ENCODE measurements around the gene DDX21. TPM values are rescaled to one million over a fixed set of nuclear protein-coding genes. Genes with fewer than 3 reads are reported as not detected.
A peak's percentile ranks its signal among the peaks of the same experiment; 100 is the strongest.

DDX21 gene
- total and polyA plus RNA-seq, 2 of the 13 experiments (the other 11 are each of a cell fraction or from before 2014, with no cell fraction given): 52.5 to 147 TPM

DNA sequence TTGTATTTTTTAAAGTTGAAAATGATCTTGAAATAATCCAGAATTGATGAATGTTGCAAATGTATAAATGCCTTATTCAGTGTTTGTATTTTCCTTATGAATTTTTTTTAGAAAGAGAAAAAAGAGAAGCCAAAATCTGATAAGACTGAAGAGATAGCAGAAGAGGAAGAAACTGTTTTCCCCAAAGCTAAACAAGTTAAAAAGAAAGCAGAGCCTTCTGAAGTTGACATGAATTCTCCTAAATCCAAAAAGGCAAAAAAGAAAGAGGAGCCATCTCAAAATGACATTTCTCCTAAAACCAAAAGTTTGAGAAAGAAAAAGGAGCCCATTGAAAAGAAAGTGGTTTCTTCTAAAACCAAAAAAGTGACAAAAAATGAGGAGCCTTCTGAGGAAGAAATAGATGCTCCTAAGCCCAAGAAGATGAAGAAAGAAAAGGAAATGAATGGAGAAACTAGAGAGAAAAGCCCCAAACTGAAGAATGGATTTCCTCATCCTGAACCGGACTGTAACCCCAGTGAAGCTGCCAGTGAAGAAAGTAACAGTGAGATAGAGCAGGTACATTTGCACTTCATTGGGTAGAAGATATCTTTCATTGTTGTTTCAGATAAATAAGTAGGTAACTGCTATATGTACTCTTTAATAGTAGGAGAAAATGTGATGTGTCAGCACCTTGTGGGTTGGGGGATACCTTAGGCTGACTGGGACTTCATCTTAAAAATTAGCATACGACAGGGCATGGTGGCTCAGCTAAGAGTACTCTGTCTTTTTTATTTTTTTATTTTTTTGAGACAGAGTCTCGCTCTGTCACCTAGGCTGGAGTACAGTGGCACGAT, 3.9 kb downstream of the DDX21 start:
- DNase-seq (ENCODE audit: low spot score) (no peak), ATAC-seq (no peak), FAIRE-seq (no peak)
- Histone ChIP-seq H4K20me1 (ENCODE audit: insufficient read depth, low read length) (peaks cover 33% of the 10 kb centered on the region), H3K4me1 (ENCODE audit: insufficient read depth, low read length) (peaks cover 28% of the 10 kb centered on the region), H3K79me2 (ENCODE audit: insufficient read depth, low read length) (peaks cover 73% of the 10 kb centered on the region), H3K4me2 (ENCODE audit: low read depth, low read length) (peak overlapping the region; percentile 10; the same call in 1 of the 2 replicates), H3K27me3 (ENCODE audit: control insufficient read depth in 1 of 2, insufficient read depth in 2 of 2, low read length in 2 of 2) (no peaks in the 10 kb centered on the region; a peak in 1 of 5 replicates), H3K36me3 (replicated peaks in 1 of 2; ENCODE audit: control insufficient read depth in 1 of 2, insufficient read depth in 2 of 2, low read length in 2 of 2) (peaks cover 23 to 49% of the 10 kb centered on the region in 2 experiments), H3K4me3 (replicated peaks in 1 of 3; ENCODE audit: insufficient read depth in 1 of 3, low read depth in 2 of 3, low read length in 3 of 3) (no peak overlapping the region), H3K9ac (ENCODE audit: insufficient read depth, low read depth, low read length) (no peak overlapping the region), H2AFZ (ENCODE audit: low read length) (no peak overlapping the region), H3K9me3 (ENCODE audit: low read length) (no peaks in the 10 kb centered on the region), H3K27ac (ENCODE audit: extremely low read length, insufficient read depth, low read length) (no peak overlapping the region)
- POLR2A ChIA-PET: no interaction called here
- CTCF ChIA-PET (ENCODE audit: low intra/inter-chr PET ratio, low total read pairs): no interaction called here
- TSS peak; percentile 2 for BruUV-seq (replicated peaks)
- TF ChIP-seq ZNF350 (CRISPR knock-in tag; IDR thresholded peaks at IDR 0.05; ENCODE audit: borderline replicate concordance, low read depth) (no peak), MAFK (conservative IDR thresholded peaks at IDR 0.05 in 1 of 2, IDR thresholded peaks at IDR 0.05 in 1 of 2; ENCODE audit: low read length in 2 of 2) (peak; percentile 87 to 94), RBFOX2 (IDR thresholded peaks at IDR 0.05; ENCODE audit: low read depth, low read length) (0 out of 2 replicates have a peak, but pooled peaks have one; percentile 28), MAFF (IDR thresholded peaks at IDR 0.05; ENCODE audit: low read depth, low read length) (peak; percentile 88)
- in situ Hi-C loops (cut with HindIII; ENCODE audit: extremely low pct_ligation_motif_present, low pct_unique_long_range_greater_than_20kb): no loop called here
- intact Hi-C loops (cut with micrococcal nuclease; ENCODE audit: unreplicated experiment): loop anchor here (5.0 kb wide), 1 partner anchor 132 kb away; no protein-coding TSS in a partner anchor
- 95% methylated on average over 4 of the region's 4 CpGs for WGBS (ENCODE audit: low lambda C conversion rate)

DNA sequence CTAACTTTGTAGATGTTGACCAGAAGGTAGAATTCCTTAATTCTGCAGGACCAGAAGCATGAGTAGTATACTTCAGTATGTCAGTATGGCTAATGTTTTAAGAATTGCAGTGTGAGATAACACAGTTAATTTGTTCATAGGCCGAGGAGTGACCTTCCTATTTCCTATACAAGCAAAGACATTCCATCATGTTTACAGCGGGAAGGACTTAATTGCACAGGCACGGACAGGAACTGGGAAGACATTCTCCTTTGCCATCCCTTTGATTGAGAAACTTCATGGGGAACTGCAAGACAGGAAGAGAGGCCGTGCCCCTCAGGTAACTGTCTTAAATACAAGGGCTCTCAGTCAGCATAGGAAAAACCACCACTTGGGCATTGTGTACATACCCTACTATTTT, 7.2 kb downstream of the DDX21 start:
- ChIA-PET POLR2A (no interaction called here), CTCF (ENCODE audit: low intra/inter-chr PET ratio, low total read pairs) (no interaction called here)
- Histone ChIP-seq H4K20me1 (ENCODE audit: insufficient read depth, low read length) (peaks cover 25% of the 10 kb centered on the region), H3K9ac (ENCODE audit: insufficient read depth, low read depth, low read length) (no peak overlapping the region), H3K4me3 (replicated peaks in 1 of 3; ENCODE audit: insufficient read depth in 1 of 3, low read depth in 2 of 3, low read length in 3 of 3) (no peak overlapping the region), H3K27me3 (ENCODE audit: control insufficient read depth in 1 of 2, insufficient read depth in 2 of 2, low read length in 2 of 2) (no peaks in the 10 kb centered on the region), H3K4me2 (ENCODE audit: low read depth, low read length) (no peak overlapping the region), H2AFZ (ENCODE audit: low read length) (no peak overlapping the region), H3K79me2 (ENCODE audit: insufficient read depth, low read length) (peaks cover 47% of the 10 kb centered on the region), H3K4me1 (ENCODE audit: insufficient read depth, low read length) (peaks cover 24% of the 10 kb centered on the region), H3K27ac (ENCODE audit: extremely low read length, insufficient read depth, low read length) (no peak overlapping the region), H3K36me3 (replicated peaks in 1 of 2; ENCODE audit: control insufficient read depth in 1 of 2, insufficient read depth in 2 of 2, low read length in 2 of 2) (peaks cover 35 to 78% of the 10 kb centered on the region in 2 experiments), H3K9me3 (ENCODE audit: low read length) (no peaks in the 10 kb centered on the region)
- in situ Hi-C loops (cut with HindIII; ENCODE audit: extremely low pct_ligation_motif_present, low pct_unique_long_range_greater_than_20kb): no loop called here
- intact Hi-C loops (cut with micrococcal nuclease; ENCODE audit: unreplicated experiment): no loop called here
- WGBS (ENCODE audit: low lambda C conversion rate): 96% methylated on average over 4 of the region's 4 CpGs
- TF ChIP-seq TBX2 (CRISPR knock-in tag; IDR thresholded peaks at IDR 0.05; ENCODE audit: borderline replicate concordance): no peak
- DNase-seq (ENCODE audit: low spot score) (no peak), ATAC-seq (no peak), FAIRE-seq (no peak)
- no TSS peak for BruUV-seq (replicated peaks)

Data from HepG2 (cell line).